ENCODE results near the gene PRICKLE2.

- TF ChIP-seq ZFP30 (CRISPR knock-in tag; IDR thresholded peaks at IDR 0.05) (no peak), OSR1 (CRISPR knock-in tag; IDR thresholded peaks at IDR 0.05) (no peak), PATZ1 (CRISPR knock-in tag; IDR thresholded peaks at IDR 0.05; ENCODE audit: borderline replicate concordance) (no peak), CREB5 (CRISPR knock-in tag; IDR thresholded peaks at IDR 0.05; ENCODE audit: low read depth) (no peak), GLIS3 (CRISPR knock-in tag; IDR thresholded peaks at IDR 0.05) (no peak), ZFP3 (CRISPR knock-in tag; IDR thresholded peaks at IDR 0.05) (no peak), ARNTL (CRISPR knock-in tag; IDR thresholded peaks at IDR 0.05; ENCODE audit: borderline replicate concordance, low read depth) (no peak), CSDC2 (CRISPR knock-in tag; IDR thresholded peaks at IDR 0.05) (no peak), TSHZ2 (CRISPR knock-in tag; IDR thresholded peaks at IDR 0.05) (no peak), PPARA (CRISPR knock-in tag; IDR thresholded peaks at IDR 0.05; ENCODE audit: borderline replicate concordance) (no peak), TOX (CRISPR knock-in tag; IDR thresholded peaks at IDR 0.05; ENCODE audit: borderline replicate concordance) (0 out of 2 replicates have a peak, but pooled peaks have one; percentile 12), CSRNP3 (CRISPR knock-in tag; IDR thresholded peaks at IDR 0.05) (no peak), TCF4 (CRISPR knock-in tag; IDR thresholded peaks at IDR 0.05; ENCODE audit: borderline replicate concordance) (no peak)
Measured at GRCh38 chr3:64213962-64214379, 11.3 kb downstream of the PRICKLE2 start.

Measured in SK-N-SH treated with all-trans-retinoic acid at 6 μM for 48 hours (cell line).